Loucy (cell line): ENCODE measurements around the gene LRR1.

Source experiments
- H2AFZ ChIP-seq: fragments of 200-600 bp; sonication (generic); 2 replicates; pipeline ENCODE4 v1.6.0; 2016; ENCODE audit warnings: antibody characterized with exemption, mild to moderate bottlenecking, low read length, moderate library complexity
- H3F3A ChIP-seq: fragments of 200-600 bp; 2 replicates; pipeline ENCODE4 v1.6.0; 2016; ENCODE audit warnings: antibody characterized with exemption, low read depth, mild to moderate bottlenecking
- H3K27me3 ChIP-seq: fragments of 200-600 bp; sonication (generic); 2 replicates; pipeline ENCODE4 v1.6.1; 2014; ENCODE audit warnings: low read length, mild to moderate bottlenecking; ENCODE audit not compliant: insufficient read depth, poor library complexity, severe bottlenecking
- H3K36me3 ChIP-seq: fragments of 200-600 bp; sonication (generic); 2 replicates; pipeline ENCODE4 v1.6.1; 2016; ENCODE audit warnings: low read length; ENCODE audit not compliant: insufficient read depth
- H3K4me1 ChIP-seq: fragments of 200-600 bp; sonication (generic); 2 replicates; pipeline ENCODE4 v1.5.1; 2014; ENCODE audit warnings: low read length, mild to moderate bottlenecking; ENCODE audit not compliant: insufficient read depth, poor library complexity, severe bottlenecking
- H3K4me2 ChIP-seq: fragments of 200-600 bp; sonication (generic); 2 replicates; pipeline ENCODE4 v1.6.0; 2014; ENCODE audit warnings: antibody characterized with exemption, low read length, low read depth, mild to moderate bottlenecking; ENCODE audit not compliant: poor library complexity, severe bottlenecking
- H3K4me3 ChIP-seq: fragments of 200-600 bp; sonication (generic); 2 replicates; pipeline ENCODE4 v1.5.1; 2014; ENCODE audit warnings: low read length, mild to moderate bottlenecking, mixed read lengths; ENCODE audit not compliant: poor library complexity, severe bottlenecking
- H3K79me2 ChIP-seq: fragments of 200-600 bp; sonication (generic); 2 replicates; pipeline ENCODE4 v1.6.1; 2014; ENCODE audit warnings: low read length; ENCODE audit not compliant: insufficient read depth
- H3K9ac ChIP-seq: fragments of 200-600 bp; sonication (generic); 2 replicates; pipeline ENCODE4 v1.6.0; 2014; ENCODE audit warnings: mild to moderate bottlenecking, low read depth, low read length, moderate library complexity; ENCODE audit not compliant: poor library complexity, severe bottlenecking
- H3K9me2 ChIP-seq: fragments of 200-600 bp; sonication (generic); replicated peaks from 2 replicates; pipeline ENCODE4 v1.6.1; 2016; ENCODE audit warnings: low read depth, low read length, mixed read lengths
- H3K9me3 ChIP-seq: fragments of 200-600 bp; sonication (generic); 2 replicates; pipeline ENCODE4 v1.6.1; 2014; ENCODE audit warnings: mild to moderate bottlenecking, antibody characterized with exemption, low read length, low read depth; ENCODE audit not compliant: insufficient read depth
- H4K20me1 ChIP-seq: fragments of 200-600 bp; sonication (generic); 2 replicates; pipeline ENCODE4 v1.6.0; 2014; ENCODE audit warnings: antibody characterized with exemption, low read length, mild to moderate bottlenecking; ENCODE audit not compliant: insufficient read depth, poor library complexity, severe bottlenecking
- EZH2phosphoT487 ChIP-seq: fragments of 200-600 bp; IDR thresholded peaks from 2 replicates; pipeline ENCODE4 v1.6.1; 2018; ENCODE audit warnings: antibody characterized with exemption, mild to moderate bottlenecking, moderate library complexity, borderline replicate concordance
- TF ChIP-seq, protein P1 (sequence below): fragments of 200-600 bp; sonication (generic); conservative IDR thresholded peaks from 2 replicates; pipeline ENCODE4 v1.5.1; 2014; ENCODE audit warnings: mild to moderate bottlenecking, antibody characterized with exemption, low read length

Gene LRR1

DNA sequence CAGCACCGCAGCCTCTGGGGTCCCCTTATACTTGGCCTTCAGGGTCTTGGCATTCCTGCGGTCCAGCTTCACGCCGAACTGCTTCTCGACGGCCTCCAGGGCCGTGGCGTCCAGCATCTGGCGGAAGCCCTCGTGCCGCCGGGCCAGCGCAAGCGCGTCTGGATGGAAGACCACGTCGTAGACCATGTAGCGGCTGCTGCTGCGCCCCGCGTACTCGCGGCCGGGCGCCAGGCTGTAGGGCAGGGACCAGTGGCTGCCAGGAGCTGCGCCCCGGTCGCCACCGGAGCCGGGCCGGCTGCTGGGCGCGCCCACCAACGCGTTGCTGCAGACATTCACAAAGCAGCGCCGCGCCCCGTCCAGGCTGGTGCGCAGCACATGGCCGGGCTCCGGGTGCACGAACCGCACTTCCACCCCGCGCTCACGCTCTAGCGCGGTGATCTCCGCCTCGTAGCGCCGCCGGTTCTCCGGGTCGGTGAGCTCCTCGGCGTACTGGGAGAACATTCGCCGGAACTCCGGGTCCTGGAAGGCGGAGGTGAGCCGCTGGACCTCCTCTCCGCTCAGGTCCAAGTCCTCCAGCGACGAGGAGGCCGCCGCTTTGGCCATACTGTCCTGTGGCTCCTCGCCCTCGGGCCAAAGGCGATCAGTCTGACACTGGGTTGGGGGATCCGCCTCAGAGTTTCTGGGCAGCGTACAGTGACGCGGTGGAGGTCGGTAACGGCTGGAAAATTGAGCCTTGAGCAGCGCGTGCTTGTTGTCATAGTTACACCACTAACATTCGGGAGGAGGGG lies 36.0 kb downstream of the LRR1 start, which contains the start of gene DNAAF2:
Gene DNAAF2, minus strand, starts transcription at position 698 of the 788 bp plus-strand sequence. Its CDS starts 95 bp downstream, at position 603.
- no peaks in the 10 kb centered on the region for H3K9me3 ChIP-seq
- no peaks in the 10 kb centered on the region for H3K36me3 ChIP-seq
- no peaks in the 10 kb centered on the region for H3K27me3 ChIP-seq
- H3K4me3 ChIP-seq, result peak within 1 kb of the TSS; percentile 90
- peak within 1 kb of the TSS; percentile 89 for H3K4me2 ChIP-seq
- H4K20me1 ChIP-seq, result peaks cover 27% of the 10 kb centered on the region
- peak within 1 kb of the TSS; percentile 91 for H3K9ac ChIP-seq
- no peaks in the 10 kb centered on the region for H3K9me2 ChIP-seq
- H2AFZ ChIP-seq, result peak within 1 kb of the TSS; percentile 92
- H3F3A ChIP-seq, result no peaks in the 10 kb centered on the region
- no peak for TF ChIP-seq EZH2phosphoT487
- TF ChIP-seq, protein P1, sequence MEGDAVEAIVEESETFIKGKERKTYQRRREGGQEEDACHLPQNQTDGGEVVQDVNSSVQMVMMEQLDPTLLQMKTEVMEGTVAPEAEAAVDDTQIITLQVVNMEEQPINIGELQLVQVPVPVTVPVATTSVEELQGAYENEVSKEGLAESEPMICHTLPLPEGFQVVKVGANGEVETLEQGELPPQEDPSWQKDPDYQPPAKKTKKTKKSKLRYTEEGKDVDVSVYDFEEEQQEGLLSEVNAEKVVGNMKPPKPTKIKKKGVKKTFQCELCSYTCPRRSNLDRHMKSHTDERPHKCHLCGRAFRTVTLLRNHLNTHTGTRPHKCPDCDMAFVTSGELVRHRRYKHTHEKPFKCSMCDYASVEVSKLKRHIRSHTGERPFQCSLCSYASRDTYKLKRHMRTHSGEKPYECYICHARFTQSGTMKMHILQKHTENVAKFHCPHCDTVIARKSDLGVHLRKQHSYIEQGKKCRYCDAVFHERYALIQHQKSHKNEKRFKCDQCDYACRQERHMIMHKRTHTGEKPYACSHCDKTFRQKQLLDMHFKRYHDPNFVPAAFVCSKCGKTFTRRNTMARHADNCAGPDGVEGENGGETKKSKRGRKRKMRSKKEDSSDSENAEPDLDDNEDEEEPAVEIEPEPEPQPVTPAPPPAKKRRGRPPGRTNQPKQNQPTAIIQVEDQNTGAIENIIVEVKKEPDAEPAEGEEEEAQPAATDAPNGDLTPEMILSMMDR, result no peak
- peaks cover 22% of the 10 kb centered on the region for H3K4me1 ChIP-seq
- H3K79me2 ChIP-seq, result peaks cover 68% of the 10 kb centered on the region

DNA sequence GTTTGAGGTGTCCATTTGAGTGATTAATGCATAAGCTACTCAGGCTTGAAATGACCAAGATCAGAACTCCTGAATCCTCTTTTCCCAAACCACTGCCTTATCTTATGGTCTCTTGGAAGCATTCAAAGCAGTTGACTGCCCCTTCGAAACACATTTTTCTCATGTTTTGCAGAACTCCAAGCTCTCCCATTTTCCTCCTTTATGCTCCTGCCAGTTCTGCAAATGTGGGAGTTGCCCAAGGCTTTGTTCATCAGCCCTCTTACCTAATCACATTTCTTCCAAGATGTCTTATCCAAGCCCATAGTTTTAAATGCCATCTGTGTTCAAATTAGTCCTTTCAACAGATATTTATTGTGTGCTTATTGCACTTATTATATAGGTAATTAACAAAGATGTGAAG lies 38.1 kb downstream of the LRR1 start:
- H3K9me2 ChIP-seq, result no peaks in the 10 kb centered on the region
- no peaks in the 10 kb centered on the region for H3K9me3 ChIP-seq
- peaks cover 17% of the 10 kb centered on the region for H3K4me1 ChIP-seq

DNA sequence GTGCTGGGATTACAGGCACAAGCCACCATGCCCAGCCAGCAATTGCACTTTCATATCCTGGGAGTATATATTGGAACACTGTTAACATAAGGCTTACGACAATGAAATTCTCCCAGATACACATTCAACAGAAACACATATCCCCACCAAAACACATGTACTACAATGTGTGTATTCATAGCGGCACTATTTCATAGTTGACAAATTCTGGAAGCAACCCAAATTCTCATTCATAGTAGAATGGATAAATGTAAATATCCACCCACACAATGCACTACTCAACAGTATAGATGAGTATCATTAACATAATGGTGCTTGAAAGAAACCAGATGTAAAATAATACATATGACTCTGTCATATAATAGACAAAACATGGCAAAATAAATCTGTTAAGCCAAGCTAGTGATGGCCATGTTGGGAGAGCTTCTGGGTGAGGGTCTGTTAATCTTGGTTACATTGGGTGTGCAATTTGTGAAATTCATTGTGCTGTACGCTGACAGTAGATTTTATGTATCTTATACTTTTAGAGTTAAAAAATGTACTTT lies 38.9 kb downstream of the LRR1 start:
- H2AFZ ChIP-seq, result no peak overlapping the region
- no peaks in the 10 kb centered on the region for H3K36me3 ChIP-seq
- no peak overlapping the region for H3K4me2 ChIP-seq
- peaks cover 18% of the 10 kb centered on the region for H3K4me1 ChIP-seq
- H4K20me1 ChIP-seq, result peaks cover 17% of the 10 kb centered on the region
- no peak overlapping the region for H3K9ac ChIP-seq
- no peaks in the 10 kb centered on the region for H3K9me2 ChIP-seq
- H3K79me2 ChIP-seq, result peaks cover 43% of the 10 kb centered on the region
- no peaks in the 10 kb centered on the region for H3K9me3 ChIP-seq
- no peak overlapping the region for H3K4me3 ChIP-seq
- no peak for TF ChIP-seq EZH2phosphoT487
- TF ChIP-seq, protein P1, result no peak
- H3F3A ChIP-seq, result no peaks in the 10 kb centered on the region; the same call in 1 of the 2 replicates
- no peaks in the 10 kb centered on the region for H3K27me3 ChIP-seq

More for the DNA sequence above, 38.1 kb downstream of the LRR1 start:
- Histone ChIP-seq H3K79me2 (peaks cover 51% of the 10 kb centered on the region), H3K9ac (no peak overlapping the region), H2AFZ (no peak overlapping the region), H3K27me3 (no peaks in the 10 kb centered on the region), H3K36me3 (no peaks in the 10 kb centered on the region), H4K20me1 (peaks cover 22% of the 10 kb centered on the region), H3F3A (no peaks in the 10 kb centered on the region; the same call in 1 of the 2 replicates), H3K4me2 (peak overlapping the region; percentile 79), H3K4me3 (peak overlapping the region; percentile 5)
- no peak for TF ChIP-seq EZH2phosphoT487
